Large intestine (tissue), 3 donors: Measurements from ENCODE around the gene TRMT61B. TPM values are rescaled to one million over a fixed set of nuclear protein-coding genes. Genes with fewer than 3 reads are reported as not detected.
A peak's percentile ranks its signal among the peaks of the same experiment; 100 is the strongest.

ENCODE experiments used
- DNase-seq, 2 donors: peaks; one replicate each; pipeline versions ENCODE4 v3.0.0 to v3.0.0-alpha.2; 2013
- H3K27ac ChIP-seq: one replicate; pipeline ENCODE4 v1.5.1; 2013; ENCODE audit warnings: low read length
- H3K27me3 ChIP-seq: 2 replicates; pipeline ENCODE4 v1.6.1; 2013; ENCODE audit warnings: low read length; ENCODE audit not compliant: control insufficient read depth, insufficient read depth
- H3K36me3 ChIP-seq: 2 replicates; pipeline ENCODE4 v1.6.1; 2013; ENCODE audit warnings: low read length; ENCODE audit not compliant: control insufficient read depth, insufficient read depth
- H3K4me1 ChIP-seq: one replicate; pipeline ENCODE4 v1.6.1; 2013; ENCODE audit warnings: low read length; ENCODE audit not compliant: control insufficient read depth, insufficient read depth
- H3K4me3 ChIP-seq: one replicate; pipeline ENCODE4 v1.5.1; 2013; ENCODE audit warnings: low read length
- H3K9me3 ChIP-seq: one replicate; pipeline ENCODE4 v1.6.1; 2013; ENCODE audit warnings: mild to moderate bottlenecking, low read depth, low read length, moderate library complexity; ENCODE audit not compliant: control insufficient read depth
- WGBS: methylation state at CpG from one replicate; pipeline ENCODE4 v1.1.5; 2013; ENCODE audit warnings: low lambda C conversion rate; ENCODE audit not compliant: insufficient coverage; 5-methylcytosine and 5-hydroxymethylcytosine counted together
- polyA plus RNA-seq: library from polyadenylated mRNA; unstranded; fragments of 120-200 nt; gene quantifications from one replicate; pipeline ENCODE4 v1.2.1, GENCODE V29; 2013

Gene TRMT61B
- polyA plus RNA-seq, 1 donor = 15.8 TPM

DNA sequence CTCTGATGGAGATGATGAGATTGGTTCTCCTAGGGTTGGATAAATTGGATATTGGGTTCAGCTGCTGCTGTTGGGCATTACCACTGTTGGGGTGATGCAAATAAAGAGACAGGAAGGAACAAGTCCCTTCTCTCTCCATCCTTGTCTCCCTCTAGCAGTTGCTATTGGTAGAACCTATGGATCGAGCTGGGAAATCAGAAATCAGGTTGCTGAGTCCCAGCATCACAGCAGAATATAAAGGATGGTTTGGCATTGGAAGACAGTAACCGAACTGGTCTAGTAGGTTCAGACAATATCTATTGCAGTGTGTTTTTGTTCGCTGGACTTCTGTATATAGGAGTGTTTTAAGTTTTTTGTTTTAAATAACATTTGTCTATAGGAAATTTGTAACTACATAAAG lies 32.5 kb upstream of the TRMT61B start:
- no peaks in the 10 kb centered on the region for H3K4me1 ChIP-seq
- DNase-seq = no peak
- no peak overlapping the region for H3K4me3 ChIP-seq
- 66% methylated on average over 2 of the region's 3 CpGs for WGBS
- peaks cover 24% of the 10 kb centered on the region for H3K36me3 ChIP-seq
- no peaks in the 10 kb centered on the region for H3K27me3 ChIP-seq
- no peak overlapping the region for H3K27ac ChIP-seq
- no peaks in the 10 kb centered on the region for H3K9me3 ChIP-seq

DNA sequence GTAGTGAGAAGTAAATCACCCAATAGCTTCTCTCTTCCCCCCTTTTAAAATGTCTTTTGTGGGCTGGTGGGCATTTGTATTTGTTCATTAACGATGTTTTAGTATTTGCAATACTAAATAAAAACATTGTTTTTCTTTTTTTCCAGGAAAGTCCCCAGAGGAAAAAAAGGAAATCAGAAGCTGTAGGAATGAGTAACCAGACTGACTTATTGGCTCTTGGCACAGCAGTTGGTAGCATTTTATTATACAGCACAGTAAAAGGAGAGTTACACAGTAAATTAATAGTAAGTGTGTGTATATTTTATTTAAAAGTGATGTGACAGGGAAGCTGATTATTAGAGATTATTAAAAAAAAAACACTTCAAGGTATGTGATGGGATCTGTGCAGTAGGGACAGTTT lies 31.7 kb upstream of the TRMT61B start:
- H3K9me3 ChIP-seq = no peaks in the 10 kb centered on the region
- H3K27ac ChIP-seq = no peak overlapping the region
- H3K4me1 ChIP-seq = no peaks in the 10 kb centered on the region
- H3K4me3 ChIP-seq = no peak overlapping the region
- peaks cover 21% of the 10 kb centered on the region for H3K36me3 ChIP-seq
- 75% methylated on average over 1 of the region's 1 CpG for WGBS
- no peaks in the 10 kb centered on the region for H3K27me3 ChIP-seq
- DNase-seq = no peak

DNA sequence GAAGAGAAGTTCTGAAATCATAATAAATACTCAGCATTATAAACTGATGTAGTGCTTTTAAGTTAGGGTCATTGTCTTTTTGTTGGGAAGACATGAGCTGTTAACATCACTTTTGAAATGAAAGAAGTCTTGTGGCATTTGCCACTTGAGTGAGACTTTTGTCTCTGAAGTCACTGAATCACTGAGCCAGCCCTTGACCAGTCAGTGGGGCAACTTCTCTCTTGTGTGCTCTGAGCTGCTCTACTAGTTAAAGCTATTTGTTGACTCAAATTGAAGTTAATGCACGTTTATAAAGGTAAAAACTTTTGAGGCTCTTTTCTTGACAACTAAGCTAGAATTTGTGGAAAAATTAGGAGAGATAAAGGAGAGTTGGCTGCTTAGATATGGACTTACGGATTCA lies 31.1 kb upstream of the TRMT61B start:
- no peak for DNase-seq
- H3K36me3 ChIP-seq = peaks cover 16% of the 10 kb centered on the region
- H3K9me3 ChIP-seq = no peaks in the 10 kb centered on the region
- H3K27ac ChIP-seq = no peak overlapping the region
- H3K4me1 ChIP-seq = peaks cover 2% of the 10 kb centered on the region
- H3K4me3 ChIP-seq = no peak overlapping the region
- WGBS = 43% methylated on average over 1 of the region's 2 CpGs
- H3K27me3 ChIP-seq = no peaks in the 10 kb centered on the region

DNA sequence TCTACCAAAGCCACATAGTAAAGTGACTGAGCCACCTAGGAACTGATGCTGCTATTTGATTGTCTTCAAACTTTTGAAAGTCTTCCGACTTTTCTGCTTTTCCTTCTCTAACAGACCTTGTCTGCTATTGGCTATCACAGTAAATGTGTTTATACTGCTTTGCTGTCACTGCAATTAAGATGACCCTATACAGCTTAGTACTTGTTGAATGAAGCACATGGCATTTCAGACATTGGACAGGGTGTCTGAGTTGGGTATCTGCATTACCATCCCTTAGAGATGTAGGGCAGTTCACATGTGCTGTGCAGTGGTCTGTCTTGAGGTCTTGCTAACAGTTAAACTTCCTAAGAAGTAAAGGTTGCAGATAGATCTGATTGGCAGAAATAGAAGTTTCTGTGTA lies 27.9 kb upstream of the TRMT61B start:
- WGBS = no CpG with 5 or more reads among the region's 1 CpG
- Histone ChIP-seq H3K9me3 (no peaks in the 10 kb centered on the region), H3K4me3 (no peak overlapping the region), H3K4me1 (peaks cover 6% of the 10 kb centered on the region), H3K27me3 (no peaks in the 10 kb centered on the region), H3K27ac (no peak overlapping the region), H3K36me3 (peaks cover 7% of the 10 kb centered on the region)
- DNase-seq = no peak

DNA sequence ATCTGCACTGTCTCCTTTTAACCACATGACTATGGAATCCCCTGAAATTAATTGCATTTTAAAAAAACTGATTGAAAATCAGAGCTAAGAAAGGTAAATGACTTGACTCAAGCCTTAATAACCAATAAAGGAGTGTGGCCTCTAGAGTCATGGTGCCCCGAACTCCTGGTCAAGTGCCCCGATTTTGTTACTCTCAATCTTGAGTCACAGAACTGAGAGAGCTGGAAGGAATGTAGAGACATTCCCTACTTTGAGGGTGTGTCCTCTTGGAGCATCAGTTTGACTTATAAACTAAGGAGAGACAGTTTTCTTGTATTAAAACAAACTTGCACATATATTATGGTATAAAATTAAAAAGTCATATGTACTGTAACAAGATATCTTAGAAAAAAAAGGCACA lies 26.8 kb upstream of the TRMT61B start:
- no peak for DNase-seq
- no peak overlapping the region for H3K27ac ChIP-seq
- H3K27me3 ChIP-seq = no peaks in the 10 kb centered on the region
- H3K9me3 ChIP-seq = no peaks in the 10 kb centered on the region
- H3K36me3 ChIP-seq = no peaks in the 10 kb centered on the region
- H3K4me3 ChIP-seq = no peak overlapping the region
- peaks cover 6% of the 10 kb centered on the region for H3K4me1 ChIP-seq
- no CpG with 5 or more reads among the region's 2 CpGs for WGBS

DNA sequence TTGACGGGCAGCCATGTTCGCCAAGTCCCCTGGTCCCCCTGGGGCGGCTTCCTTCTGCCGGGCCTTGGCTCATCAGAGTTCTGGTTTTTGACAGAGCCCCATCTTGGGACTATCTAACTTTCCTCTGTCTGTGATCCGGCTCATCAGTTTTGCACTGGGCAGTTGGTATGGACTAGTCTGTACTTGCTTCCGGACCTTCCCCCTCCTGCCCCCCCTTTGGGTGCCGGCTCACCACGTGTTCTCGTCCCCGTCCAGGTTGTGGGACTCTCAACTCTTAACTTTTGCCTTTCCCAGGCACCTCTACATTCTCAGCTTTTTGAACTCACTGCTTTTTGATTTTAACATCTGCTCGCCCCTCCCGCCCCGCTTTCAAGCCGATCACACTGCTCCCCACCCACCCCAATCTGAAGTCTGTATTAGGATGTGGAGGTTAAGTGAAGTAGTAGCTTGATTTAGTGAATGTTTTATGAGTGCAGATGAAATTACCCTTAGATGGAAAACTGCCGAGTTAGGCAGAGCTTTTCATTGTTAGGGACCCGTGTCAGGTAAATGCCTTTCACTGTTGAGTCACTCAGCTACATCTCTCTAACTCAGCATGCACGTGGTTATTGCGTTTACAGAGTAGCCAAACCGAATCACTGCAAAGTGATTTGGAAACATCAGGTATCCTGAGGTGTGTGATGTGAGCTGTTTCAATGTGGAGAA lies 25.2 kb upstream of the TRMT61B start:
- WGBS = 0% methylated on average over 1 of the region's 19 CpGs
- DNase-seq = peak; percentile 11 to 52

DNA sequence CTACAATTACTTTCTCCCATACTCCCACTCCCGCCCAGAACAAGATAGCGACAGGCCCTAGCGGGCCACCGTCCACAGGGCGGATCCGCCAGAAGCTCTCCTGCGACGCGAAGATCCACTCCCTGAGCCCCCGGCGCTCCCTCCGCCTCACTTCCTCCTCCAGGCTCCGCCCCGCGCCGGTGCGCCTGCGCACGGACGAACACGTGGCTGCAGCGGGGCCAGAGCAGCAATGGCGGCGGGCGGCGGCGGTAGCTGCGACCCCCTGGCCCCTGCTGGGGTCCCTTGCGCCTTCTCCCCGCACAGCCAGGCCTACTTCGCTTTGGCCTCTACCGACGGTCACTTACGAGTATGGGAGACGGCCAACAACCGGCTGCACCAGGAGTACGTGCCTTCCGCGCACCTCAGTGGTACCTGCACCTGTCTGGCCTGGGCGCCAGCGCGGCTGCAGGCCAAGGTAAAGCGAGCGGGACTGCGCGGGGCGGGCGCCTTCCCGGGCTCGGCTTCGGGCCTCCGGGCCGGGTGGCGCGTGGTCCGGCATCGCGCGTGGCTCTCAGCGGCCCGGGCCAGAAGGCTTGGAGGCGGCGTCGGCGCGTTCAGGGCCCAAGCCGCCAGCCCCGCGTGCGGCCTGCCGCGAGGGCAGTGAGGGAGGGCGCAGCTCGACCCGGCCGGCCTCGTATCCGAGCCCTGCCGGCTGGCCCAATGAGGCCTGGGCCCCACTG lies 24.5 kb upstream of the TRMT61B start, which contains the start of gene WDR43:
TSS of gene WDR43 (plus strand) at position 198 of the 719 bp plus-strand sequence. CDS start at position 230, 32 bp downstream.
- H3K4me3 ChIP-seq = peak within 1 kb of the TSS; percentile 92
- H3K27me3 ChIP-seq = peaks cover 4% of the 10 kb centered on the region
- peak; percentile 98 to 99 for DNase-seq
- H3K9me3 ChIP-seq = no peaks in the 10 kb centered on the region
- WGBS = no CpG with 5 or more reads among the region's 79 CpGs
- H3K36me3 ChIP-seq = no peaks in the 10 kb centered on the region
- H3K4me1 ChIP-seq = peaks cover 6% of the 10 kb centered on the region
- H3K27ac ChIP-seq = peak within 1 kb of the TSS; percentile 73

More for the DNA sequence above, 25.2 kb upstream of the TRMT61B start:
- no peaks in the 10 kb centered on the region for H3K9me3 ChIP-seq
- peak overlapping the region; percentile 92 for H3K4me3 ChIP-seq
- H3K27ac ChIP-seq = peak overlapping the region; percentile 3
- no peaks in the 10 kb centered on the region for H3K36me3 ChIP-seq
- peaks cover 6% of the 10 kb centered on the region for H3K4me1 ChIP-seq
- H3K27me3 ChIP-seq = no peaks in the 10 kb centered on the region

DNA sequence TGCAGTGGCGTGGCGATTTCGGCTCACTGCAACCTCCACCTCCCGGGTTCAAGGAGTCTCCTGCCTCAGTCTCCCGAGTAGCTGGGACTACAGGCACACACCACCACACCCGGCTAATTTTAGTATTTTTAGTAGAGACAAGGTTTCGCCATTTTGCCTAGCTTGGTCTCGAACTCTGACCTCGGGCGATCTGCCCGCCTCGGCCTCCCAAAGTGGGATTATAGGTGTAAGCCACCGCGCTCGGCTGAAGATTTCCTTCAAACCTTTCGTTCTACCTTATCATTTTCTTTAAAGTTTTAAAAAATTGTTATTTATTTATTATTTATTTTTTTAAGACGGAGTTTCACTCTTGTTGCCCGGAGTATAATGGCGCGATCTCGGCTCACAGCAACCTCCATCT lies 23.4 kb upstream of the TRMT61B start:
- Histone ChIP-seq H3K27me3 (peaks cover 4% of the 10 kb centered on the region), H3K4me1 (peaks cover 6% of the 10 kb centered on the region), H3K4me3 (no peak overlapping the region), H3K9me3 (no peaks in the 10 kb centered on the region), H3K36me3 (no peaks in the 10 kb centered on the region), H3K27ac (no peak overlapping the region)
- no peak for DNase-seq
- WGBS = 100% methylated on average over 1 of the region's 21 CpGs

DNA sequence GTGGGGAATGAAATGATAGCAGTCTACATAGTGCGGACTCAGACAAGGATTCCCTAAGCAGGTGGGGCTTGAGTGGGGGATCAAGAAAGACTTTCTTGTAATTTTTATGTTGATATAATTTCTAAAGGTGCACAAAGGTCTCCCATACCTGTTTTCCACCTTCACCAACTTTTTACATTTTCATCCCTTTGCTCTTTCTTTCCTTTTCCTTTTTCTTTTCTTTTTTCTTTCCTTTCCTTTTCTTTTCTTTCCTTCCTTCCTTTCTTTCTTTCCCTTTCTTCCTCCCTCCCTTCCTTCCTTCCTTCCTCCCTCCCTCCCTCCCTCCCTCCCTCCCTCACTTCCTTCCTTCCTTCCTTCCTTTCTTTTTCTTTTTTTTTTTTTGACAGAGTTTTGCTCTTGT lies 10.1 kb upstream of the TRMT61B start:
- Histone ChIP-seq H3K27me3 (peaks cover 12% of the 10 kb centered on the region), H3K4me1 (no peaks in the 10 kb centered on the region), H3K9me3 (no peaks in the 10 kb centered on the region), H3K36me3 (no peaks in the 10 kb centered on the region), H3K27ac (no peak overlapping the region), H3K4me3 (no peak overlapping the region)
- no peak for DNase-seq
- WGBS = no CpG with 5 or more reads among the region's 1 CpG

DNA sequence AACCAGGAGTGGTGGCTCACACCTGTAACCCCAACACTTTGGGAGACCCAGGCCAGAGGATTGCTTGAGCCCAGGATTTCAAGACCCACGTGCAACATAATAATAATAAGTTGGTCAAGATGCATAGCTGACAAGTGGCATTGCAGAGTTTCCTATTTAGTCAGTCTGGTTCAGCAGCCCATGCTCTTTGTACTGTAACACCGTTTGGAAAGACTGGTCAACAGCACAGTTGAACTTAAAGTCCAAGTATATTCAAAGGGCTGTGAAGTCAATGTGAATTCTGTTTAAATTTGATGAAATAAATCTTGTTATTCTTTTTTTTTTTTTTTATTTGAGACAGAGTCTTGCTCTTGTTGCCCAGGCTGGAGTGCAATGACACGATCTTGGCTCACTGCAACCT lies 1.5 kb upstream of the TRMT61B start:
- WGBS = no CpG with 5 or more reads among the region's 3 CpGs
- H3K9me3 ChIP-seq = no peaks in the 10 kb centered on the region
- H3K27me3 ChIP-seq = peaks cover 3% of the 10 kb centered on the region
- peaks cover 7% of the 10 kb centered on the region for H3K4me1 ChIP-seq
- DNase-seq = no peak
- no peaks in the 10 kb centered on the region for H3K36me3 ChIP-seq
- no peak overlapping the region for H3K4me3 ChIP-seq
- no peak overlapping the region for H3K27ac ChIP-seq
